GM12864 (cell line): Measurements from ENCODE around the gene CCDC112.
A peak's percentile ranks its signal among the peaks of the same experiment; 100 is the strongest.

Experiments
- DNase-seq: peaks from one replicate; pipeline ENCODE4 v3.0.0-alpha.2; 2011; ENCODE audit warnings: low read depth
- H3K4me3 ChIP-seq: 2 replicates; pipeline ENCODE4 v1.5.1; 2011; ENCODE audit warnings: mild to moderate bottlenecking, low read depth, low read length, control low read depth
- TF ChIP-seq, protein P1 (sequence below): IDR thresholded peaks from 2 replicates; pipeline ENCODE4 v1.5.1; 2011; ENCODE audit warnings: low read depth, mild to moderate bottlenecking, moderate library complexity, low read length, control low read depth, inconsistent platforms; ENCODE audit errors: missing control alignments

The CCDC112 gene, protein sequence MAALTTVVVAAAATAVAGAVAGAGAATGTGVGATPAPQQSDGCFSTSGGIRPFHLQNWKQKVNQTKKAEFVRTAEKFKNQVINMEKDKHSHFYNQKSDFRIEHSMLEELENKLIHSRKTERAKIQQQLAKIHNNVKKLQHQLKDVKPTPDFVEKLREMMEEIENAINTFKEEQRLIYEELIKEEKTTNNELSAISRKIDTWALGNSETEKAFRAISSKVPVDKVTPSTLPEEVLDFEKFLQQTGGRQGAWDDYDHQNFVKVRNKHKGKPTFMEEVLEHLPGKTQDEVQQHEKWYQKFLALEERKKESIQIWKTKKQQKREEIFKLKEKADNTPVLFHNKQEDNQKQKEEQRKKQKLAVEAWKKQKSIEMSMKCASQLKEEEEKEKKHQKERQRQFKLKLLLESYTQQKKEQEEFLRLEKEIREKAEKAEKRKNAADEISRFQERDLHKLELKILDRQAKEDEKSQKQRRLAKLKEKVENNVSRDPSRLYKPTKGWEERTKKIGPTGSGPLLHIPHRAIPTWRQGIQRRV

DNA sequence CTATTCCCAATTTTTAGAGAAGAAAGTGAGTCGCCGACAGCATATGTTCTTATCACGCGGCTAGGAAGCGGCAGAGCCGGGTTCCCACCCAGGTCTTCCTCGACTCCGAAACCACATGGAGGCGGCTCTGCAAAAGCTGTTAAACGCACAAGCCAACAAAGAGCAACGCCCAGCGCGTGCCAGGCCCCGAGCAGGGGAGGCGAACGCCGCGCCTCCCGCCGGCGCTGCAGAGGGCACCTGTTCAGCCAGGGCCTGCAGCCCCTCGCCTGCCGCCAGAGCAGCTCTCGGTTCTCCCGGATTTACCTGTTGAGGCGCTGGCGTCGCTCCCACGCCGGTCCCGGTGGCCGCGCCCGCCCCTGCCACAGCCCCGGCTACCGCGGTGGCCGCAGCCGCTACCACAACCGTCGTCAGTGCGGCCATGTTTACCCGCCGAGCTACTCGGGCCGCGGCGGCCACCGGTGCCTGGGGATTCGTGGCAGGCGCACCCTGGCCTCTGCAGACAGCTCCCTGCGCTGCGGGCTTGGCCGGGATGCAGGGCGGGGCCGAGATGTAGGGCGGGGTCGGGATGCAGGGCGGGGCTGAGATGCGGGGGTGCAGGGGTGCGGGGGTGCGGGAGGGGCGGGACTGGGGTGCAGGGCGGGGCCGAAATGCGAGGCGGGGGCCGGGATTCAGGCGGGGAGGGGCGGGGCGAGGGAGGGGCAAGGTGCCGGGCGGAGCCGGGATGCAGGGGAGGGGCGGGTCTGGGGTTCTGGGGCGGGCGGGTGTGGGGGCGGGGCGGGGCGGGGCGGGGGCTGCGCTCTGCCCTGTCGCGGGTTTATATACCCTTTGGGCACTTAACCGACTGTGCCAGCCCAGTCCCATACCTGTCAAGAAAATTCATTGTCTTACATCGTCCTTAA, at the start of gene CCDC112:
TSS of gene CCDC112 (minus strand) at position 531 of the 899 bp plus-strand sequence. CDS start at position 420, 111 bp downstream.
- TF ChIP-seq, protein P1, sequence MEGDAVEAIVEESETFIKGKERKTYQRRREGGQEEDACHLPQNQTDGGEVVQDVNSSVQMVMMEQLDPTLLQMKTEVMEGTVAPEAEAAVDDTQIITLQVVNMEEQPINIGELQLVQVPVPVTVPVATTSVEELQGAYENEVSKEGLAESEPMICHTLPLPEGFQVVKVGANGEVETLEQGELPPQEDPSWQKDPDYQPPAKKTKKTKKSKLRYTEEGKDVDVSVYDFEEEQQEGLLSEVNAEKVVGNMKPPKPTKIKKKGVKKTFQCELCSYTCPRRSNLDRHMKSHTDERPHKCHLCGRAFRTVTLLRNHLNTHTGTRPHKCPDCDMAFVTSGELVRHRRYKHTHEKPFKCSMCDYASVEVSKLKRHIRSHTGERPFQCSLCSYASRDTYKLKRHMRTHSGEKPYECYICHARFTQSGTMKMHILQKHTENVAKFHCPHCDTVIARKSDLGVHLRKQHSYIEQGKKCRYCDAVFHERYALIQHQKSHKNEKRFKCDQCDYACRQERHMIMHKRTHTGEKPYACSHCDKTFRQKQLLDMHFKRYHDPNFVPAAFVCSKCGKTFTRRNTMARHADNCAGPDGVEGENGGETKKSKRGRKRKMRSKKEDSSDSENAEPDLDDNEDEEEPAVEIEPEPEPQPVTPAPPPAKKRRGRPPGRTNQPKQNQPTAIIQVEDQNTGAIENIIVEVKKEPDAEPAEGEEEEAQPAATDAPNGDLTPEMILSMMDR, result peak; percentile 11
- H3K4me3 ChIP-seq, result peak within 1 kb of the TSS; percentile 84
- DNase-seq, result peak; percentile 21

DNA sequence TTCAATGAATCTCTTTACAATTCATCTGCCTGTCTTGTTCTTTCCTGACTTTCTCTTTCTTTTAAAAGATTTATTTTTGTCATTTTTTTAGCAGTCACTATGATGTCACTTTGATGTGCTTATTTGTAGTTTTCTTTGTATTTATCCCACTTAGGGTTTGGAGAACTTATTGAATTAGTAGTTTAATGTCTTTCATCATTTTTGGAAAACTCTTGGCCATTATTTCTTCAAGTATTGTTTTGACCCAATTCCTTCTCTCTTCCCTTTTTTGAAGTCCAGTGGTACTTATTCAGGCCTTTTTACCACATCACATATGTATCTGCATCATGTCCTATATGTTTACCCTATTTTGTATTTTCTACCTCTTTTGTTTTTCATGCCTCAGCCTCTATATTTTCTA, 48.9 kb upstream of the CCDC112 start:
- H3K4me3 ChIP-seq, result no peak overlapping the region
- TF ChIP-seq, protein P1, result no peak
- DNase-seq, result no peak

DNA sequence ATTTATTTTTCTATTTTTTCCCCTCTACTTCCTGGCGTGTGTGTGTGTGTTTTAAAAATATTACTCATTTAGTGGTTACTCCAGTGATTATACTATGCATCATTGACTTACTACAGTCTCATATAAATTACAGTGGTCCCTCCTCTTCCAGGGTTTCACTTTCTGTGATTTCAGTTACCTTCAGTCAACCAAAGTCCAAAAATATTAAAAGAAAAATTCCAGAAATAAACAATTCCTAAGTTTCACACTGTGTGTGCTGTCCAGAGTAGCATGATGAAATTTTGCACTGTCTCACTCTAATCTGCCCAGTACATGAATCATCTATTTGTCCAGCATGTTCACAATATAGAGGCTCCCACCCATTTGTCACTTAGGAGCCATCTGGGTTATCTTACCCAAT, 47.4 kb upstream of the CCDC112 start:
- no peak overlapping the region for H3K4me3 ChIP-seq
- TF ChIP-seq, protein P1, result no peak
- DNase-seq, result no peak

DNA sequence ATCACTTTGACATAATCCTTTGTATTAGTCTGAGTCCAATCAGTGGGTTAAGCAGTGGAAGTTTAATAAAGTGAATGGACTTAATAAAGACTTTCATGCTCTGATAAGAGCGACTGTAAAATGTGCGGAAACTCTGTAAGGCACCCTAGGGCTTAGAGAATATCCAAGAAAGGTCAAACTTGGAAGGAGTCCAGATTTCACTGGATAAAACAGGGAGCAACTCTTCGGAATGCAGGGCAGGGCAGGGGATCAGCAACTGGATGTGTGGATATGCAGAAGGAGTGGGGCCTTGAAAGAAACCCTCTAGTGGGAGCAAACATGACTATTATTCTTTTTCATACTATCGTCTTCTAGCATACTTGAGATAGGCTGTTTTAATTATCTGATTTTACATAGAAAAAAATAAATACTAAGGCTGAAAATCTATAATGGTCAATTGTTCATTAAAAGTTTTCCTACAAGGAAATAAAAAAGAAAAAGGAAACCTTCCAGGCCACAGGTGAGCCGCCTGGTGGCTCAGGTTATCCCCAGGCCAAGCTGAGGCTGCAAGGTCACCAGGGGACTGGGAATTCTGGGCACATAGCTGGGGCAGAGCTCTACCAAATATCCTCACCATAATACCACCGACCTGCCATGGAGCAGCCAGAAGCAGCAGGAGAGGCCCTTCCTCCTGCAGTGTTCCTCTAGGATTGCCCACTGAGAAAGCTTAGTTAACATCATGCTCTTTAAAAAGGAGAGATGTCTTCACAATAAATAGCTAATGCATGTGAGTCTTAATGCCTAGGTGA, 46.3 kb upstream of the CCDC112 start:
- TF ChIP-seq, protein P1, result no peak
- no peak for DNase-seq

DNA sequence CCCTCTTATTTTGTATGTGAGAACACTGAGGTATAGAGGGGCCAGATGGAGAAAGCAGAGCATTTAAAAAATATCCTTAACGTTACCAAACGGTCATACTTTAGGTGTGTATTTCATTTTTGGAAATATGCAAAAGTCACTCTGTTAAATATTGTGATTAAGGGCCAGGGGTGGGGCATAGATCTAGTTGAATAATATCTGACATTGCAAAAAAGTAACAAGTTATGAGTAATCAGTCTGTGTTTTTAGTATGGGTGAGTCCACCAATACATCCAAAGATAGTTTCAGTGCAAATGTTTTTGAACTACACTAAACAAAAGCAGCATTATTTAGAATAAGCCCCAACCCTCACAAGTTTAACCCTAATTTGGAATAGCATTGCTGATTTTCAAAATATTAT, 45.3 kb upstream of the CCDC112 start:
- DNase-seq, result no peak
- TF ChIP-seq, protein P1, result no peak
- H3K4me3 ChIP-seq, result no peak overlapping the region

More for the DNA sequence above, 46.3 kb upstream of the CCDC112 start:
- H3K4me3 ChIP-seq, result no peak overlapping the region

DNA sequence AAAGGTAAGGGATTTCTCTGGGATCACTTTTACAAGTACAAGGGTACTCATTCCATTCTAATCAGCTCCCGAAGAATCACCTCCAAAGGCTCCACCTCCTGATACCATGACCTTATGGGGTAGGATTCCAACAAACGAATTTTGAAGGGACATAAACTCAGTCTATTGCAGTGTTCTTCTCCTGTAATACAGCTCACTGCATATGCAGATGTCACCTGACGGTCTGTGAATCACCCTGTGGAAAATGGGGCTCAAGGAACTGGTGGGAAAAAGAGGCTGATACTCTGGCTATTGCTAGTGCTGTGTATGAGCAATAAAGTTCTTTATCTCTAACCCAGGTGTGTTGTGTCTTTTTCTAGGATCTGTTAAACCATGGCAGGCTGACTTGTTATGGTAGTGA, 42.4 kb upstream of the CCDC112 start:
- no peak for DNase-seq
- TF ChIP-seq, protein P1, result no peak
- no peak overlapping the region for H3K4me3 ChIP-seq
